ENCODE measurements around the gene CLEC4E. TPM values are rescaled to one million over a fixed set of nuclear protein-coding genes. Genes with fewer than 3 reads are reported as not detected.

CLEC4E gene

Small RNAs within 50 kb of the gene (small RNA-seq; reads per million reads assigned to genes)
- not detected for gene RNU6-275P (ENCODE audit: insufficient read depth)
